HCT116 (cell line): ENCODE data around the gene PRIMPOL. TPM values are rescaled to one million over a fixed set of nuclear protein-coding genes. Genes with fewer than 3 reads are reported as not detected.

Source experiments
- ATAC-seq: fragments of 200-7000 bp; cut with Tn5 transposase; 2 replicates; pipeline ENCODE4 v1.9.1; 2020; ENCODE audit warnings: mild to moderate bottlenecking, moderate library complexity
- BruUV-seq: library from RNA; stranded (reverse); fragments of 400-500 nt; replicated peaks from 2 replicates; lab custom pipeline; 2021; lab: Mats Ljungman, UMichigan
- CTCF ChIA-PET: fragments of 300-600 bp; sonication (Branson Sonifier 250); formaldehyde crosslinking; loops from one replicate; lab custom pipeline; 2021; ENCODE audit warnings: antibody characterized with exemption; lab: Charles Lee
- POLR2A ChIA-PET: fragments of 300-600, 350-600 bp; sonication (Branson Sonifier 250); formaldehyde crosslinking; loops from one replicate; lab custom pipeline; 2021; ENCODE audit warnings: antibody characterized with exemption; lab: Charles Lee
- RAD21 ChIA-PET, 2 experiments: fragments of 300-600 bp; sonication (Branson Sonifier 250); formaldehyde crosslinking; loops; one replicate each; lab custom pipeline; 2023; ENCODE audit warnings: low total read pairs in 2 of 2; ENCODE audit not compliant: uncharacterized antibody in 2 of 2, unreplicated experiment in 2 of 2, low non-redundant PET in 1 of 2; lab: Charles Lee
- DNase-seq: peaks from one replicate; pipeline ENCODE4 v3.0.0-alpha.2; 2010; ENCODE audit warnings: low read depth, low spot score
- H2AFZ ChIP-seq: fragments of 200-600 bp; shearing (Covaris generic), sonication (generic); 2 replicates; pipeline ENCODE4 v1.6.1; 2017; ENCODE audit warnings: low read depth, mixed run types, mixed read lengths, antibody characterized with exemption, low read length; ENCODE audit not compliant: poor library complexity, severe bottlenecking
- H3K27ac ChIP-seq: 2 replicates; pipeline ENCODE4 v1.5.1; 2012; ENCODE audit warnings: low read depth, low read length
- H3K27me3 ChIP-seq: fragments of 200-600 bp; sonication (generic); 2 replicates; pipeline ENCODE4 v1.6.1; 2016; ENCODE audit warnings: mixed run types, low read length, mixed read lengths; ENCODE audit not compliant: insufficient read depth
- H3K36me3 ChIP-seq, 2 experiments: fragments of 200-500 bp in 1 of 2; fragments of 200-600 bp in 1 of 2; sonication (Bioruptor generic) in 1 of 2; sonication (generic) in 1 of 2; 2 replicates each; pipeline versions ENCODE4 v1.5.1 to v1.6.1; 2014 to 2016; ENCODE audit warnings: low read length in 2 of 2, inconsistent platforms in 1 of 2, mixed read lengths in 1 of 2, mixed run types in 1 of 2; ENCODE audit not compliant: insufficient read depth in 2 of 2, control insufficient read depth in 1 of 2
- H3K4me1 ChIP-seq, 2 experiments: fragments of 200-600 bp in 1 of 2; sonication (generic) in 1 of 2; 2 replicates each; pipeline versions ENCODE4 v1.5.1 to v1.6.1; 2012 to 2017; ENCODE audit warnings: low read length in 2 of 2, inconsistent platforms in 1 of 2, mild to moderate bottlenecking in 1 of 2, mixed read lengths in 1 of 2, mixed run types in 1 of 2, moderate library complexity in 1 of 2; ENCODE audit not compliant: insufficient read depth in 2 of 2, control insufficient read depth in 1 of 2
- H3K4me2 ChIP-seq: fragments of 200-600 bp; sonication (generic); 2 replicates; pipeline ENCODE4 v1.6.1; 2017; ENCODE audit warnings: mixed run types, low read length, mixed read lengths
- H3K4me3 ChIP-seq, 2 experiments: fragments of 200-600 bp in 1 of 2; sonication (generic) in 1 of 2; replicated peaks in 1 of 2; 2 replicates each; pipeline ENCODE4 v1.5.1; 2011 to 2016; ENCODE audit warnings: low read length in 2 of 2, control low read depth in 1 of 2, low read depth in 1 of 2, mild to moderate bottlenecking in 1 of 2, mixed read lengths in 1 of 2, mixed run types in 1 of 2
- H3K79me2 ChIP-seq: fragments of 200-600 bp; sonication (generic); 2 replicates; pipeline ENCODE4 v1.6.1; 2017; ENCODE audit warnings: mild to moderate bottlenecking, mixed run types, low read length, moderate library complexity, mixed read lengths; ENCODE audit not compliant: insufficient read depth
- H3K9ac ChIP-seq: fragments of 200-600 bp; sonication (generic); 2 replicates; pipeline ENCODE4 v1.6.1; 2016; ENCODE audit warnings: low read length, mixed read lengths
- H3K9me2 ChIP-seq: fragments of 200-600 bp; sonication (generic), shearing (Covaris generic); 2 replicates; pipeline ENCODE4 v1.6.1; 2017; ENCODE audit warnings: mixed run types, mild to moderate bottlenecking, moderate library complexity; ENCODE audit not compliant: insufficient read depth
- H3K9me3 ChIP-seq, 2 experiments: fragments of 200-500 bp in 1 of 2; fragments of 200-600 bp in 1 of 2; sonication (Bioruptor generic) in 1 of 2; sonication (generic) in 1 of 2; 2 replicates each; pipeline ENCODE4 v1.6.1; 2014 to 2017; ENCODE audit warnings: low read length in 2 of 2, mixed read lengths in 2 of 2, inconsistent platforms in 1 of 2, low read depth in 1 of 2, mild to moderate bottlenecking in 1 of 2, mixed run types in 1 of 2, moderate library complexity in 1 of 2; ENCODE audit not compliant: control insufficient read depth in 1 of 2, insufficient read depth in 1 of 2
- H4K20me1 ChIP-seq: fragments of 200-600 bp; sonication (generic), shearing (Covaris generic); 2 replicates; pipeline ENCODE4 v1.6.1; 2017; ENCODE audit warnings: mixed run types, mild to moderate bottlenecking, moderate library complexity; ENCODE audit not compliant: insufficient read depth
- CEBPB ChIP-seq: IDR thresholded peaks from 2 replicates; pipeline ENCODE4 v1.6.1; 2012; ENCODE audit warnings: low read depth
- CTCF ChIP-seq, 3 experiments: fragments of 200-600 bp in 1 of 3; sonication (generic) in 1 of 3; IDR thresholded peaks in 2 of 3; conservative IDR thresholded peaks in 1 of 3; 2 replicates each; pipeline ENCODE4 v1.5.1; 2012 to 2017; ENCODE audit warnings: low read depth in 2 of 3, low read length in 2 of 3, antibody characterized with exemption in 1 of 3, borderline replicate concordance in 1 of 3, control low read depth in 1 of 3, mild to moderate bottlenecking in 1 of 3, mixed read lengths in 1 of 3, mixed run types in 1 of 3, moderate library complexity in 1 of 3; ENCODE audit not compliant: insufficient read depth in 1 of 3
- EGR1 ChIP-seq: IDR thresholded peaks from 2 replicates; pipeline ENCODE4 v1.6.1; 2012; ENCODE audit warnings: low read depth
- EZH2 ChIP-seq: fragments of 200-600 bp; sonication (generic); IDR thresholded peaks from 2 replicates; pipeline ENCODE4 v1.6.1; 2017; ENCODE audit warnings: antibody characterized with exemption, mixed run types
- EZH2phosphoT487 ChIP-seq: fragments of 200-600 bp; IDR thresholded peaks from 2 replicates; pipeline ENCODE4 v1.6.1; 2018; ENCODE audit warnings: antibody characterized with exemption, borderline replicate concordance
- POLR2A ChIP-seq: IDR thresholded peaks from 2 replicates; pipeline ENCODE4 v1.7.0; 2011; ENCODE audit warnings: borderline replicate concordance; ENCODE audit not compliant: insufficient read depth, insufficient read length; ENCODE audit errors: extremely low read depth
- RAD21 ChIP-seq: IDR thresholded peaks from 2 replicates; pipeline ENCODE4 v1.6.1; 2012; ENCODE audit warnings: low read depth, mild to moderate bottlenecking
- REST ChIP-seq: IDR thresholded peaks from 2 replicates; pipeline ENCODE4 v1.6.1; 2012; ENCODE audit warnings: low read depth
- SRF ChIP-seq: IDR thresholded peaks from 2 replicates; pipeline ENCODE4 v1.6.1; 2012; ENCODE audit warnings: low read depth
- intact Hi-C: fragments of 100-400 bp; cut with micrococcal nuclease; formaldehyde crosslinking; loops from 2 replicates; pipeline ENCODE4 v1.10.0; 2022
- total RNA-seq: library from RNA; stranded (reverse); gene quantifications from one replicate; pipeline ENCODE4 v1.2.1, GENCODE V29; 2021; ENCODE audit not compliant: unreplicated experiment

Gene PRIMPOL
- total RNA-seq, 1 experiment from 2014 or later = 11.3 TPM

- H4K20me1 ChIP-seq = no peaks in the 10 kb centered on the region
- no peaks in the 10 kb centered on the region for H3K27me3 ChIP-seq
- no peaks in the 10 kb centered on the region for H3K9me3 ChIP-seq
- H3K9me2 ChIP-seq = no peaks in the 10 kb centered on the region
- H3K27ac ChIP-seq = no peak overlapping the region
- POLR2A ChIA-PET = no interaction called here
- no peak overlapping the region for H2AFZ ChIP-seq
- ATAC-seq = no peak
- no peak for TF ChIP-seq EGR1
- no peak for TF ChIP-seq RAD21
- TF ChIP-seq EZH2phosphoT487 = no peak
- TF ChIP-seq SRF = no peak
- no peak for TF ChIP-seq CEBPB
- no peak for TF ChIP-seq REST
- TF ChIP-seq EZH2 = no peak
- no peak for TF ChIP-seq CTCF (IDR thresholded peaks at IDR 0.05 in 2 of 3, conservative IDR thresholded peaks at IDR 0.05 in 1 of 3; ENCODE audit: borderline replicate concordance in 1 of 3, insufficient read depth in 1 of 3, low read depth in 2 of 3, low read length in 2 of 3)
- TF ChIP-seq POLR2A = no peak
- H3K9ac ChIP-seq = no peak overlapping the region
- no peaks in the 10 kb centered on the region for H3K4me1 ChIP-seq
- no peak for DNase-seq
- H3K4me3 ChIP-seq = no peak overlapping the region
- RAD21 ChIA-PET = no interaction called here
- BruUV-seq = no TSS peak
- H3K79me2 ChIP-seq = 0 out of 2 replicates have a peak, but pooled peaks cover 2% of the 10 kb centered on the region
- intact Hi-C loops = no loop called here
- no peak overlapping the region for H3K4me2 ChIP-seq
- CTCF ChIA-PET = no interaction called here
- H3K36me3 ChIP-seq = no peaks in the 10 kb centered on the region
Observed at GRCh38 chr4:184655889-184656869, 6.6 kb downstream of the PRIMPOL start.
